Stimulated activated CD8-positive, alpha-beta memory T cell treated with anti-CD3 and anti-CD28 coated beads, Interleukin-12 subunit alpha, Interleukin-12 subunit beta, amount 100 ng/mL, for 1 hour (primary cell): Measurements from ENCODE around the gene SLC16A8.
A peak's percentile ranks its signal among the peaks of the same experiment; 100 is the strongest.
"Not testable (repeated sequence)": the region's sequence is repeated elsewhere in the genome, so short reads cannot be mapped to it uniquely, and the experiment has no call there.

Source experiments
- DNase-seq: peaks from one replicate; pipeline ENCODE4 v3.0.0-alpha.2; 2020; ENCODE audit warnings: low read depth

The SLC16A8 gene, protein sequence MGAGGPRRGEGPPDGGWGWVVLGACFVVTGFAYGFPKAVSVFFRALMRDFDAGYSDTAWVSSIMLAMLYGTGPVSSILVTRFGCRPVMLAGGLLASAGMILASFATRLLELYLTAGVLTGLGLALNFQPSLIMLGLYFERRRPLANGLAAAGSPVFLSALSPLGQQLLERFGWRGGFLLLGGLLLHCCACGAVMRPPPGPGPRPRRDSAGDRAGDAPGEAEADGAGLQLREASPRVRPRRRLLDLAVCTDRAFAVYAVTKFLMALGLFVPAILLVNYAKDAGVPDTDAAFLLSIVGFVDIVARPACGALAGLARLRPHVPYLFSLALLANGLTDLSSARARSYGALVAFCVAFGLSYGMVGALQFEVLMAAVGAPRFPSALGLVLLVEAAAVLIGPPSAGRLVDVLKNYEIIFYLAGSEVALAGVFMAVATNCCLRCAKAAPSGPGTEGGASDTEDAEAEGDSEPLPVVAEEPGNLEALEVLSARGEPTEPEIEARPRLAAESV

DNA sequence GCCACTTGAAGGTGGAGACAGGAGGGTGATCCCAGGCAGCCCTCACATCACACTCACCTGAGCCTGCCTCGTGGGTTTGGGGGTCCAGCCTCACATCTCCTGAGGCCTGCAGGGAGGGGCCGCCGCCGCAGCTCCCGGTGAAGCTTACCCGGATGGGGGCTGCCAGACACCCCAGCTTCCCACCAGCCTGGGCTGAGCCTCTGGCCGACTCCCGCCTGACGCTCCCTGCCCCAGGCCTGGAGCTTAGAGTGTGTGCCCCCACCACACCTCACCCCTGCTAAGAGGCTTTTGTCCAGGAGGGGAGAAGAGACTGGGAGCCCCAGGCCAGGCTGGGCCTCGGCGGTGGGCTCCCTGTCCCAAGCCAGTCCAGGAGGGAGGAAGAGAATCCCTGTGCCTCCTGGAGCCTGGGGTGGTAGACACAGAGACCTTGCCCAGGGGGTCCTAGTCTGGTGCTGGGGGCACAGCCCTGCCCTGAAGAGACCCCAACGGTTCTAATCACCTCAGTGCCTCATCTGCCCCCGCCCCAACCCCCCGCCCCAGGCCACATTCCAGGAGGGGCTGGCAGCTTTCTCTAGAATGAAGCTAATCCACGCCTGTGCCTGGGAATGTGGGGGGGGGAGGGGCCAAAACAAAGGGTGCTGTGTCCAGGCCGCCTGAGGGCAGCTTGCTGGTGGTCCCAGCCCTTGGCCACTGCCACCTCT, at the start of gene SLC16A8:
SLC16A8 (minus strand) TSS at position 254 of the 701 bp plus-strand sequence. CDS start 1,311 bp downstream, outside the sequence.
- no peak for DNase-seq

DNA sequence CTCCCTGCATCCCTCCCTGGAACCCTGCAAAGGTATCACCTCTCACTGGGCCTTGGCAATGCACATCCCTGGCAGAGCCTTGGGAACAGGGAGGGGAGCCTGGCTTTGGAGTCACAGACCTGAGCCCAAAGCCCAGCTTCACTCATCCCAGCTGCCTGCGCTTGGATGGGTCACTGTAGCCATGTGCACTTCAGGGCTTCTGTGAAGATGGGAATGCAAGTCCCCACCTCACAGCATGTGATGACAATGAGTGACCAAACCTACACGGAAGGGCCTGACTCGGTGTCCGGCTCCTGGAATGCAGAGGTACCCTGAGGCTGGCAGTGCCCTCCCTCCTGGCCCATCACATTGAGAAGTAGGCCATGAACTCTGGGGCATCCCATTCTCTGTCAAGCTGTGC, 49.3 kb upstream of the SLC16A8 start:
- DNase-seq = no peak

DNA sequence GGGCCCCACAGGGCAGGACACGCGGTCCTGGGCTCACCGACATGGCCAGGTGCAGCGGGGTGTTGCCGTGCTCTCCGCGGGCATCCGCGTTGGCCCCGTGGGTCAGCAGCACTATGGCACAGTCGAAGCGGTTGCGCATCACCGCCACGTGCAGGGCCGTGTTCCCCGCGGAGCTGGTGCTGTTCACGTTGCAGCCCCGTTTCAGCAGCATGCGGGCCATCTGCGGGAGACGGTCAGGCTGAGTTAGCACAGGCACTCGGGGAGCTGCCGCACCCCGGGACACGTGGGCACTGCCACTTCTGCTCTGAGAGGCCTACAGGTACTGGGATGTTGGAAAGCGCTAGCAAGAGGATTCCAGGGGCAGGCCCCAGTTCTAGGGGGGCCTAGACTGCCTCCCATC, 48.8 kb upstream of the SLC16A8 start:
- no peak for DNase-seq

DNA sequence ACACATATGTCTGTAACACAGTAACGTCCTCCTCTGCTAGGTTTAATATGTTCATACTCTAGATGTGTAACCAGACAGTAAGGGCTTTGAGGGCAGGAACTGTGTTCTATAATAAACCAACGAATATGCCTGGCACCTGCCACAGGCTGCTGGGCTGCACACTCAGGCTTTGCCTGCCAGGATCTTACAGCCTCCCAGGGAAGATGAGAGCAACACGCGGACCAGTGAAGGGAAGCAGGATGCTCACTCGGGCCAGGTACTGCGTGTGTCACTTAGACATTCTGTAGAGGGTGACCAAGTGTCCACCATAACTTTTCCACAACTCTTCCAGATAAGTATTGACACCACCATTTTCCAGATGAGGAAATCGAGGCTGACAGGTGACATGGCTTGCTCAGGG, 48.2 kb upstream of the SLC16A8 start:
- DNase-seq = no peak

DNA sequence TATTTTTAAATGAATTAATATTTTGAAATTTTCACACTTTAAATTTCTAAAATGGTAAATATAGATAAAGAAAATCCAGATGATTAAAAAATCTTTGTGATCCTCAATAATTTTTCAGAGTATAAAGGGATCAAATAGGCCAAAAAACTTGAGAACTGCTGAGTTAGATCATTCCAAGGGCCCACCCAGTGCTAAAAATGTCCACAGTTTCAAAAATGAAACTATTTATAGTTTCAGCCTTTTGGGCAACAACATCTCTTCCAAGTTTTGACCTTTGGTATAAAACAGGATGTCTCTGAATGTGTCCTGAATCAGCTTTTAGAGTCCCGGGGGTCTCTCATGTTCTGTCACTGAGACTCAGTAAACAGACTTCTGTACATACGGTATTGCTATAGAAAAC, 47.4 kb upstream of the SLC16A8 start:
- no peak for DNase-seq

DNA sequence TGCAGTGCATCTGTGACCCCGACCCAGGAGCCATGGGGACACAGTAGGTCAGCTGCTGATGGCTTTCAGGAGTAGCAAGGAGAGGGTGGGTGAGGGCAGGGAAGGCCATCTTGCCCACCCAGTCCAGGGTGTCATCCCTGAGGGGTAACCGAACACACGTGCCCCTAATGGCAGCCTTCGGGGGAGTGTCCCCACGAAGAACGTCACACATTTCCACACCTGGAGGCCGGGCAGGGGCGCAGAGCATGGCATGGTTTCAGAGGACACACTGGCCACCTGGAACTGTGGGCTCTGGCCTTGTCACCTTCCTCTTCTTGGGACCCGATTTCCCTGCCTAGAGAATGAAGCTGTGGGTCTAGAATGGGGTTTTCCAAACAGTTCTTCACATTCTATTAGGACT, 45.9 kb upstream of the SLC16A8 start:
- DNase-seq = no peak

DNA sequence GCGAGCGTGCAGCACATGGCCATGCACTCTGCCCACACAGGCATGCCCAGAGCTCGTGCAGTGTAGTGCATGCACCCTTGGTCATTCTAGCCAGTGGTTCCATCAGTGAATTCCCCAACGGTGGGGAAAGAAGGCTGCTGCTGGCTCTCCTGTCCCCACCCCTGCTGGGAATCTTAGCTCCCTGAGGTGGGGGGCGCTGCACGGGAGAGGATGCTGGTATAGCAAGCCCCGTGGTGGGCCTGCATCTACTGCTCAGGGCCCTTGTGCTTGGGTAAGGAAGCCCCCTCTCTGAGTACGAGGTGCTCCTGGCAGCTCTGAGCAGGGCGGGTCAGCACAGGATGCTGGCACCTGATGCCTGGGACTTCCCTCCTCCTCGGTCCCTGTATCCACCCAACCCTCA, 45.0 kb upstream of the SLC16A8 start:
- no peak for DNase-seq

DNA sequence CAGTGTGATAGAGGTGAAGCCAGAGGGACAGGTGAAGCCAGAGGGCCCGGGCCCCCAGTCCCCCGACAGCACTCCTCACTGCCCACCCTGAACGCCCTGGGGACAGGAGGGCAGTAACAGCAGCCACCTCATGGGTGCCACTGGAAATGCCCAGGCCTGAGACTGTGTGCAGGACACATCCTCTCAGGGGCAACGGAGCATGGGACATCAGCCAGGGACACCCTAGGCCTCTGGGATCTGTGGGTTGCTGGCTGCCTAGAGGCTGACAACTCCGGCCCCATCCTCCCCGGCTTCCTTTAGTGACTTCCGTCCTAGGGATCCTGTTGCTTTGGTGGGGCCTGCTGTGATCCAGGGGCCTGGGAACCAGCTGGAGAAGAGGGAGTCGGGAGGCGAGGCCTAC, 43.9 kb upstream of the SLC16A8 start:
- no peak for DNase-seq

DNA sequence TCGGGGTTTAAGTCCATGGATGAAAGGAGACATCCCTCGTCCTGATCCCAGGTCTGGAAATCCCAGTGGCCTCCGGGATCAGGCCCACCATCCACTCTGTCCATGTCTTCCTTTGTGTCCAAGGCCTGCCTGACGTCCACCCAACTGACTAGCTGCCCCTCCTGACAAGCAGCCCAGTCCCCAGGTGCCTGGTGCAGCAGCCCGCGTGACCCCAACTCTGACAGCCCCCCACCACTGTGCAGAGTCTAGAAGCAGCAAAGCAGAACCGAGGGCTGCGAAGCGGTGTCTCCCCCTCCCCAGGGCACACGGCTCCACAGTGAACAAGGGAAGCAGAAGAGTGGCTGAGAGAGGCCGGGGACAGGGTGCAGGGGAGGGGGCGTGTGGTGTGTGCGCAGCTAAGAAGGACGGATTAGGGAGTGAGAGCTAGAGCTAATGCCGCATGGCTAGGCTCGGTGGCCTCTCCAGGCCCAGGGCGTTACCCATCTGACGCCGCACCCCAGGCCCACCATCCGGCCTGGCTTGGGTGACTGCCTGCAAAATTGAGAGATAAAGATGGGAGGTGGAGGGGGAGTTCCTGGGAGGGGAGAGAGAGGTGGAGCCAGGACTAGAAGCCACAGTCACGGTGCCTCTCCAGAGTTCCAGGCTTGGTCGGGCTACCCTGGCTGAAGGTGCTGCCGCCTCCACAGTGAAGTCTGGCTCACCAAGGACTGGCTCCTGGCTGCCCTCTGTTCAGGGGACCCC, 43.1 kb upstream of the SLC16A8 start:
- no peak for DNase-seq

DNA sequence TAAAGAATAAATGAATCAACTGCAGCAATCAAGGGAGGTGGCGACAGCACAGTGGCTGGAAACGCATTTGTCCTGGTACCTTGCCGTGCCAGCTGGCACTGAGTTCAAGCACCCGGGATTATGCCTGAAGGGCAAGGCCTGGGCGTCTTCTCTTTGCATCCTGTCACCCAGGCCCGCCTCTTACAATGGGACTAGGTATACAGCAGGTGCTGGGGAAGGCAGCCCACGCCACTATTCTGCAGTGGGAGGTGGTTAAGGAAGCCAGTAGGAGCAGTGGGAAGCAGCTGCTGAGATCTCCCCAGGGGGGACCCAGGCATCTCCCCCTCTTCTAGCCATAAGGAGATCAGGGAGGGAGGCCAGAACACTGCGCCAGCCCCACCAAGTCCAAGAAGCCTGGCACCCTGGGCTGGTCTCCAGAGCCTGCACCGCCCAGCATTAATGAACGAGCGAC, 41.8 kb upstream of the SLC16A8 start:
- DNase-seq = no peak

DNA sequence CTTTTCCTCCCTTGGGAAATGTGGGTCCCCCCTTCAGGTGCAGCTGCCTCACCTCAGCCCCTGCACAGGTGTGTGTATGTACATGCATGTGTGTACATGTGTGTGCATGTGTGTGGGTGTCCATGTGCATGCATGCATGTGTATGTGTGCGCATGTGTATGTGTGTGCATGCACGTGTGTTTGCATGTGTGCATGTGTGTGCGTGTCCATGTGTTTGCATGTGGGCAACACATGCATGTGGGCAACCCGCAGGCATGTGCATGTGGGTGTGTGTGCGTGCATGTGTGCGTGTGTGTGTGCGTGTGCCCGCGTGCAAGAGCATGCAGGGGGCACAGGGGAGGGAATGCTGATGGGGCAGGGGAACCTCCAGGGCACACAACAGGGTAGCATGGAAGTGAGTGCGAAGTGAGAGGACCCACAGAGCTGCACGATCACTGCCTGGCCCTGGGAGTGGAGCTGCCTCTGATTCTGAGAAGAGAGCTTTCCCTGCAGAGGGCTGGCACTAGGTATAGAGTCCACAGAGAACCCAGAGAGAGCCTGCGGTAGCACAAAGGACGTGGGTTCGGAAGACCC, 41.1 kb upstream of the SLC16A8 start:
- DNase-seq = no peak

DNA sequence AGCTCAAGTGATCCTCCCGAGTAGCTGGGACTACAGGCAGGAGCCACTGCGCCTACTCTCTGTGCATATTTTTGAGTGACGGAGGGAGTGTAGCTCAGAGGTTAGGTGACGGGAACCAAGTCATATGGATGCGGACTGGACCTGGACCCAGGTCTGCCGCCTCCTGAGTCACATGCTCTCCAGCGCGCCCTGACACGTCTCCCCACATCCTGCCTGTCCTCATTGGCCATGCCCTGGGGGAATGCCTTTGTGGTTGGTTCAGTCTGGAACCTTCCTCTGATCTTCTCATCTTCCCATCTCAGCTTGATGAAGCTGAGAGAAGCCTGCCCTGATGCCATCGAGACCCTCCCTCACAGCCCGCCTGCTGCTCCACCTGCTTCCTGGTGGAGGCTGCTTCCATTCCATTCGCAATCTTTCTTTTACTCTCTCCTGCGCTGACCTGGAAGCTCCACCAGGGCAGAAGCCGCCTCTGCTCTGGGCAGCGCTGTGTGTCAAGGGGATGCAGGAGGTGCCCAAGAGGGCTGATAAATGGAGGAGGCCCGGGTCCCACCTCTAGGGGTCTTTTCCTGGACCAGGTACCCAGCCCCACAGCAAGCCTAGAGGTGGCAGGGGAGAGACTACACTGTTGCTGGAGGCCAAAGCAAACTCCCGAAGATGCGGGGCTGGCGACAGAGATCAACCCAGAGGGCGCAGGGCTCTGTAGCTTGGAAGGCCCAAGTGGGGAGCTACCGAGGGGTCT, 40.4 kb upstream of the SLC16A8 start:
- no peak for DNase-seq

DNA sequence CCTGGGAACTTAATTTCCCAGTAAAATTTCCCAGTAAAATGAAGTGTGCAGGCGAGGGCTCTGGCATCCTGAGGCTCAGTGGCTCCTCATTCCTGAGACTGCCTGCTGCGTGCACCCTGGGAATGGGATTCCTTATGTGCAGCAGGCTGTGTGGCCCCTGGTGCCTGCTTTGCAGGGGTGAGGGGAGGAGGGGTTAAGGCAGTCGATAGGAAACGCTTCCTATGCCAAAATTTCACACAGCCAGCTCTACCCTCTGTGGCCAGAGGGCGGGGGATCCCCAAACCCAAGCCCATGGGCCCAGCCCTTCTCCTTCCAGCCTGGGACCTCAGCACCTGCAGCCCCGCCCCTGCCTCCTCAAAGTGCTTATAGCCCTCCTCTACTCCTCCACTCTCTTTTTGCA, 38.6 kb upstream of the SLC16A8 start:
- no peak for DNase-seq

DNA sequence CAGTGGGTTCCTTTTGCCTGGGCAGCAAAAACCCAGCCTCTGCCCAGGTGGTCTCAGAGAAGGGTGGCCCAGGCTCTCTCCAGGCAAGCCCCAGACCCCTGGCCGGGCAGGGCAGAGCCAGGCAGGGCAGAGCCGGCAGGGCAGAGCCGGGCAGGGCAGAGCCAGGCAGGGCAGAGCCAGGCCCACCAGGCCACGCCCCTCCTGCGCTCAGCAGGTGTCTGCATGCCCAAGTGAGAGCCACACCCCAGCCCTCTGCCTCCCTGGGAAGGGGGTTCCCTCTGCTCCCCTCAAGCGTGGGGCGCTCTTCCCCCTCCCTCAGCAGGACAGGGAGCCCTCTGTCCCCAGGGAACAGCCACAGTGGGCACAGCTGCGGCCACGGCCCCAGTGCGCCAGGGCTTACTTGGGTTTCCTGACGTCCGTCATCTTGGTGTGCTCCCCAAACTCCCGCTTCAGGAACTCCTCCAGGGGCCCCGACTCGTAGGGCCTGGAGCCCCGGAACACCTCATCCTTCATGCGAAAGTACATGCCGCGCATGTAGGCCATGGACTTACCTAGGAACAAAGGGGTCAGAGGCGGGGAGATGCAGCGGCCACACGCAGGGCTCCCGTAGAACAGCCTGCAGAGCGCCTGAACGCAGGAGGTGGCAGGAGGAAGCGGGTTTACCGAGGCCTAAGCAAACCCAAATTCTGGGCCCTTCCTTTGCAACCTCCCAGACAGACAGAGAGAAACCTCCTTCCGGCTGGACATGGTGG, 36.6 kb upstream of the SLC16A8 start:
- DNase-seq = no peak

DNA sequence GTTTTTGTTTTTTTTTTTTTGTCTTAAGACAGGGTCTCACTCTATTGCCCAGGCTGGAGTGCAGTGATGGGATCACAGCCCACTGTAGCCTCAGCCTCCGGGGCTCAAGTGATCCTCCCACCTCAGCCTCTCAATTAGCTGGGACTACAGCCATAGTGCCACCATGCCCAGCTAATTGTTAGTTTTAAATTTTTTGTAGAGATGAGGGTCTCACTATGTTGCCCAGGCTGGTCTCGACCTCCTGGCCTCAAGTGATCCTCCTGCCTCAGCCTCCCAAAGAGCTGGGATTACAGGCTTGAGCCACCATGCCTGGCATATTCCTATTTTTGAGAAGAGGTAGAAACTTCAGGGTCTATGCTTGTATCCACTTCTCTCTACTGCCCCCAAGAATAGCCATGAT, 34.8 kb upstream of the SLC16A8 start:
- not testable (repeated sequence) for DNase-seq

DNA sequence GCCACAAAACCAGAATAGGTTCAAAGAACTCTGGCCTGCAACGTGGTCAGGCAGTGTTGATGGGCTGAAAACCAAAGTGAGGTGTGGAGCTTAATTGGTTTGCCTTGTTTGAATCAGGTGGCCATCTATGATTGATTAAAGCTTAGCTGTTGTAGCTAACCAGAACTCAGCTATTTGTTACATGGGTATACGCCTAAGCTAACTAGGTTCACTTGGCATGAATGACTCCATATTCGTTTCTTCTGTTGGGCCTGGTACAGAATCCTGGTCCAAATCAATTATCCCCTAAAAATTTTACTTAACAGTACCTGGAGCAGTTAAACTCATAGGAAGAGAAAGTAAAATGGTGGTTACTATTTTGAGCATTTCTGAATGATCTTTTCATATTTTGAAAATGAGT, 34.2 kb upstream of the SLC16A8 start:
- no peak for DNase-seq

DNA sequence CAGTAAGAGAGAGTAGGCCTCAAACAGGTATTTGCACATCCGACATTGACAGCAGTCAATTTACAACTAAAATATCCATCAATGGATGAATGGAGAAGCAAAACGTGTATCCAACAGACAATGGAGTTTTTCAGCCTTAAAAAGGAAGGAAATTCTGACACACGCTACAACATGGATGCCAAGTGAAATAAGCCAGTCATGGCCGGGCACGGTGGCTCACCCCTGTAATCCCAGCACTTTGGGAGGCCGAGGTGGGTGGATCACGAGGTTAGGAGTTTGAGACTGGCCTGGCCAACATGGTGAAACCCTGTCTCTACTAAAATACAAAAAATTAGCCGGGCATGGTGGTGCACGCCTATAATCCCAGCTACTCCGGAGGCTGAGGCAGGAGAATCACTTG, 33.6 kb upstream of the SLC16A8 start:
- not testable (repeated sequence) for DNase-seq

DNA sequence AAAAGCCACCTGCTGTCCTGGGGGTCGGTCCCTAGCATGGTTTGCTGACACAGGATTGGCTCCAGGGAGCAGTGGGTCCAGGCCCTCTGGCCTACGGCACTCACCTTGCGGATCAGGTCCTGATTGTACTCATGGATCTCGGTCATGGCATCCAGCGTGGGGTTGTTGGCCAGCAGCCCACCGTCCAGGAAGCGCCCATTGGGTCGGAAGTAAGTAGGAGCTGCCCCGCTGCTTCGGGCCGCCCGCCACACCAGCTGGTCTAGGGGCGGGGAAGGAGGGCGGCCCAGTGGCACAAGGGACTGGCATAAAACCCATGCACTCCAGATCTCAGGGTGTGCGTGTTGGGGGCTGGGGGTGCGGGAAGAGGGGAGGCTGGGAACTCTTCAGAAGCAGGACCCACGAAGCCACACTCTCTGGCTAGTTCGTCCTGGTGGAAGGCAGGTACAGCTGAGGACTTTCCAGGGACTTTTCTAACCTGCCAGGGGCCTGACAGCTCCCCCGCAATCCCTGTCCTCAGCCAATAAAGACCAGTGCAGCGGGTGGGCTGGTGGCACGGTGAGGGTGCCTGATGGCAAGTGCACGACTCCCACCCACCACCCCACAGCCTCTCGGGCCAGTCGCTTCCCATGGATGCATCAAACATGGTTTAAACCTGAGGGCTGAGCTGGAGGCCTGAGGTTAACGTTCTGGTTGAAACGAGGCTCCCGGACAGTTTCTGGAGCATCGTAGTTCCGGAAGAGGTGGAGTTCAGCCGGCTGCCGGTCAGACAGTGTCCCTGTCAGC, 31.6 kb upstream of the SLC16A8 start:
- DNase-seq = no peak

DNA sequence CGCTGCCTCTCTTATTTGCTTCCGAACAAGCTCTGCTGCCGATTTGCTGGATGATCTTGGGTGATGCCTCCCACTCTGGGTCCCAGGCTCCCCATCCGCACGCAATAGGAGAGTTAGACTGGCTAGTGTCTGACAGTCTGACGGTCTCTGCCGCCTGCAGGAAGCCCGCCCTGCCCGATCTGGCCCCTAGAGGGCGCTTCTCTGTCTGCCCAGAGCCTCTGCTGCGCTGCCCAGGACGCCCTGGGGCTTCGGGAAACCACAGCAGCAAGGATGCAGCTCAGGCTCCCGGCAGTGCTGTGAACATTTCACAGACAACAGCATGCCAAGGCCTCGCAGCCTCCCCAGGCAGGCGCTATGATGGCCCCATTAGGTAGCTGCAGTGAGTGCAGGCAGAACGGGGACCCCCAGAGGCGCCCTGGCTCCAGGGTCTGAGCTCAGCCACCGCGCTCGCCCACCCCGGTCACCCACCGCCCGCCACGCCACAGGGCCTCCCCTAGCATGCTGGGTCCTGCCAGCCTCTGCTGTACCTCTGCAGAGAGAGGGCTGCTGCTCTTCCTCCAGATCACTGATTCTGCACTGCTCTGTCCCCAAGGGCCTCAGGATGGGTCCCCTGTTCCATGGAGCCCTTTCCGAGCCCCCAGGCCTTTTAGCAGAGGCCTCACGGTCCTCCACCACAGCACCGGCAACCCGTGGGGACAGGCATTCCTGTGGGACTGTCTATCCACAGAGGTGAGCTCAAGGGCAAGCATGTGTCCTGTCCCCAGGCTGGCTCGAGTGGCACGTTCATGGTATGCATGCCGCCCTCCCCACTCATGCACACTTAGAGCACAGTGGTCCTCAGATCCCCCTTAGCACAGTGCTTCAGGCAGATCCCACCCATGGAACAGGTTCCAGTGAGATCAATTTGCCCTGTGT, 30.8 kb upstream of the SLC16A8 start:
- DNase-seq = peak; percentile 49
